B cell (primary cell): ENCODE data around the gene EFEMP1. TPM values are rescaled to one million over a fixed set of nuclear protein-coding genes. Genes with fewer than 3 reads are reported as not detected.

Experiments
- ATAC-seq: fragments of 200-7000 bp; cut with Tn5 transposase; one replicate; pipeline ENCODE4 v1.10.0; 2021; ENCODE audit warnings: low read depth, mild to moderate bottlenecking, moderate number of reproducible peaks, moderate library complexity
- CTCF ChIA-PET: fragments of 350-600 bp; sonication (Branson Sonifier 250); formaldehyde crosslinking; loops from one replicate; lab custom pipeline; 2021; ENCODE audit warnings: antibody characterized with exemption, inconsistent platforms; lab: Charles Lee
- POLR2A ChIA-PET: fragments of 350-600 bp; sonication (Branson Sonifier 250); formaldehyde crosslinking; loops from one replicate; lab custom pipeline; 2021; ENCODE audit warnings: antibody characterized with exemption; lab: Charles Lee
- DNase-seq: peaks from one replicate; pipeline ENCODE4 v3.0.0; 2013
- H2AFZ ChIP-seq: 2 replicates; pipeline ENCODE4 v1.6.1; 2012; ENCODE audit warnings: mild to moderate bottlenecking, low read depth, low read length; ENCODE audit not compliant: insufficient read depth, poor library complexity, severe bottlenecking
- H3K27ac ChIP-seq, 2 donors: 1 replicate in 1 of 2; 2 replicates in 1 of 2; pipeline ENCODE4 v1.5.1; 2012 to 2013; ENCODE audit warnings: low read length in 2 of 2, mild to moderate bottlenecking in 2 of 2, moderate library complexity in 1 of 2
- H3K27me3 ChIP-seq, 4 experiments: fragments of 200-600 bp in 1 of 4; sonication (generic) in 1 of 4; replicated peaks in 1 of 4; 1 replicate in 2 of 4; 2 replicates in 2 of 4; pipeline versions ENCODE4 v1.6.1 to v1.7.0; 2013 to 2016; ENCODE audit warnings: low read length in 3 of 4, mild to moderate bottlenecking in 2 of 4, mixed read lengths in 1 of 4, moderate library complexity in 1 of 4; ENCODE audit not compliant: insufficient read depth in 4 of 4, control insufficient read depth in 3 of 4; ENCODE audit errors: control extremely low read depth in 1 of 4
- H3K36me3 ChIP-seq, 2 experiments: replicated peaks in 1 of 2; 1 replicate in 1 of 2; 2 replicates in 1 of 2; pipeline versions ENCODE4 v1.6.1 to v1.7.1; 2013; ENCODE audit warnings: low read length in 1 of 2; ENCODE audit not compliant: insufficient read depth in 2 of 2, control insufficient read depth in 1 of 2; ENCODE audit errors: control extremely low read depth in 1 of 2, extremely low read depth in 1 of 2
- H3K4me1 ChIP-seq, 2 donors: fragments of 200-600 bp in 1 of 2; sonication (generic) in 1 of 2; 1 replicate in 1 of 2; 2 replicates in 1 of 2; pipeline versions ENCODE4 v1.5.1 to v1.6.1; 2013 to 2017; ENCODE audit warnings: low read length in 2 of 2; ENCODE audit not compliant: control insufficient read depth in 2 of 2, insufficient read depth in 2 of 2
- H3K4me2 ChIP-seq: replicated peaks from 2 replicates; pipeline ENCODE3; 2012; ENCODE audit warnings: mild to moderate bottlenecking, low read depth, low read length; ENCODE audit not compliant: poor library complexity, severe bottlenecking
- H3K4me3 ChIP-seq, 5 experiments: fragments of 200-600 bp in 1 of 5; sonication (generic) in 1 of 5; 1 replicate in 3 of 5; 2 replicates in 2 of 5; pipeline versions ENCODE4 v1.5.1 to v1.7.0; 2011 to 2016; ENCODE audit warnings: low read length in 4 of 5, mild to moderate bottlenecking in 4 of 5, low read depth in 2 of 5, control low read depth in 1 of 5, moderate library complexity in 1 of 5; ENCODE audit not compliant: insufficient read depth in 1 of 5; ENCODE audit errors: control extremely low read depth in 1 of 5, extremely low read depth in 1 of 5
- H3K79me2 ChIP-seq: fragments of 200-600 bp; sonication (generic); one replicate; pipeline ENCODE4 v1.6.0; 2016; ENCODE audit warnings: low read length; ENCODE audit not compliant: control insufficient read depth, insufficient read depth
- H3K9ac ChIP-seq: fragments of 200-600 bp; sonication (generic); 2 replicates; pipeline ENCODE4 v1.6.1; 2017; ENCODE audit warnings: mild to moderate bottlenecking, low read length, moderate library complexity
- H3K9me3 ChIP-seq, 3 donors: one replicate each; pipeline versions ENCODE4 v1.6.1 to v1.7.1; 2013; ENCODE audit warnings: low read length in 2 of 3; ENCODE audit not compliant: control insufficient read depth in 2 of 3, insufficient read depth in 1 of 3; ENCODE audit errors: control extremely low read depth in 1 of 3
- H4K20me1 ChIP-seq: 2 replicates; pipeline ENCODE4 v1.6.0; 2012; ENCODE audit warnings: mild to moderate bottlenecking, low read length; ENCODE audit not compliant: insufficient read depth, control insufficient read depth, poor library complexity, severe bottlenecking
- H3K27ac Mint-ChIP-seq: one replicate; pipeline ENCODE4 v1.8.0; 2021; ENCODE audit warnings: mixed read lengths
- H3K27me3 Mint-ChIP-seq: one replicate; pipeline ENCODE4 v1.8.0; 2021; ENCODE audit warnings: mixed read lengths
- H3K4me1 Mint-ChIP-seq: one replicate; pipeline ENCODE4 v1.8.0; 2021; ENCODE audit warnings: mixed read lengths
- H3K4me3 Mint-ChIP-seq: one replicate; pipeline ENCODE4 v1.8.0; 2021; ENCODE audit warnings: mixed read lengths
- H3K9me3 Mint-ChIP-seq: one replicate; pipeline ENCODE4 v1.8.0; 2022; ENCODE audit warnings: mixed read lengths; ENCODE audit not compliant: insufficient read depth
- CTCF ChIP-seq: fragments of 200-600 bp; IDR thresholded peaks from one replicate; pipeline ENCODE4 v1.8.0; 2022; ENCODE audit warnings: antibody characterized with exemption, mild to moderate bottlenecking
- EZH2 ChIP-seq: IDR thresholded peaks from 2 replicates; pipeline ENCODE4 v1.6.1; 2012; ENCODE audit warnings: borderline replicate concordance, low read depth, mild to moderate bottlenecking, moderate library complexity, low read length; ENCODE audit not compliant: insufficient read depth, poor library complexity, severe bottlenecking
- WGBS: methylation state at CpG from one replicate; pipeline ENCODE4 v1.1.5; 2013; ENCODE audit warnings: missing lambda C conversion rate; ENCODE audit not compliant: insufficient coverage; 5-methylcytosine and 5-hydroxymethylcytosine counted together
- intact Hi-C: fragments of 100-400 bp; cut with micrococcal nuclease; formaldehyde crosslinking; loops from one replicate; pipeline ENCODE4 v1.10.0; 2022
- polyA plus RNA-seq: library from polyadenylated mRNA; depleted of rRNA; stranded (reverse); fragments of >200 nt; gene quantifications from 2 replicates; pipeline ENCODE4 v1.2.3, GENCODE V29; 2012
- total RNA-seq, 2 donors: library from RNA; stranded (reverse); fragments of 120-200 nt in 1 of 2; gene quantifications; 1 replicate in 1 of 2; 2 replicates in 1 of 2; pipeline versions ENCODE4 v1.2.3 to v1.2.4, GENCODE V29; 2013 to 2022

The EFEMP1 gene
- total and polyA plus RNA-seq, 2 donors (not counting 1 experiment from before 2014, with no cell fraction given): not detected

DNA sequence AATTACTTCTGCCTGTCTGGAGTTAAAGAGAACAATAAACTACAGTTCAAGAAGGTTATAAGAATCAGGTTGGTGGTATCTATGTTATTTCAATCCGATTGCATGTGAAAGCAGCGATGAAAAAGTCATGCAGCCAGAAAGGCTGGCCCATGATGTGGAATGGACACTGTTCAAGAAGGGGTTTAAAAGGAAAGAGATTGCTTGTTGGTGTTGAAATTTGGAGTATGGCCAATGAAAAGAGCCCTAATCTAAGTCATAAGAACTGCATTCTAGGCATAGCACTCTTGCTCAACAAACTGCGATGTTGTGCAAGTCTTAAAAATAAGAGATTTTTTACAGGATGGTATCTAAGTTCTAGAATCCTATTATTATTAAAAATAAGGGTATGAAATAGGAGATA is 61.3 kb downstream of the EFEMP1 start:
- H2AFZ ChIP-seq: no peak overlapping the region
- ChIA-PET CTCF (no interaction called here), POLR2A (no interaction called here)
- peaks cover 0 to 3% (median 0%) of the 10 kb centered on the region in 4 experiments for H3K27me3 ChIP-seq
- H3K4me1 ChIP-seq: no peaks in the 10 kb centered on the region
- no peak overlapping the region for H3K9ac ChIP-seq
- Mint-ChIP-seq H3K9me3 (no peaks in the 10 kb centered on the region), H3K4me3 (no peak overlapping the region), H3K27ac (no peak overlapping the region), H3K27me3 (no peaks in the 10 kb centered on the region), H3K4me1 (no peaks in the 10 kb centered on the region)
- no peaks in the 10 kb centered on the region for H3K9me3 ChIP-seq
- H3K4me3 ChIP-seq: no peak overlapping the region
- ATAC-seq: no peak
- H4K20me1 ChIP-seq: no peaks in the 10 kb centered on the region
- no peak overlapping the region for H3K27ac ChIP-seq
- intact Hi-C loops: no loop called here
- TF ChIP-seq CTCF: no peak
- no peak for TF ChIP-seq EZH2
- no peaks in the 10 kb centered on the region for H3K36me3 ChIP-seq
- WGBS: 92% methylated on average over 2 of the region's 3 CpGs
- DNase-seq: no peak
- H3K4me2 ChIP-seq: no peak overlapping the region
- H3K79me2 ChIP-seq: no peaks in the 10 kb centered on the region

DNA sequence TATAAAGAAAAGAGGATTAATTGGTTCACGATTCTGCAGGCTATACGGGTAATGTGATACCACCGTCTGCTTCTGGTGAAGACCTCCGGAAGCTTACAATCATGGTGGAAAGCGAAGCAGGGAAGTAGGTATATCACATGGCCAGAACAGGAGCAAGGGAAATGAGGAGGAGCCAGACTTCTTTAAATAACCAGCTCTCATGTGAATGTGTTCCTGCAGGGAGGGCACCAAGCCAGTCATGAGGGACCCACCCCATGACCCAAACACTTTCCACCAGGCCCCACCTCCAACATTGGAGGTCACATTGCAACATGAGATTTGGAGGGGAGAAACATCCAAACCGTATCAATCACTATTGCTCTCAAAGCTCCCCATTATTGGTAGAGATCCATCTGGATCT is 61.8 kb downstream of the EFEMP1 start:
- ChIA-PET CTCF (no interaction called here), POLR2A (no interaction called here)
- H3K27ac ChIP-seq: no peak overlapping the region
- TF ChIP-seq EZH2 (no peak), CTCF (no peak)
- WGBS: 97% methylated on average over 5 of the region's 6 CpGs
- H3K4me3 ChIP-seq: no peak overlapping the region
- H3K27me3 ChIP-seq: peaks cover 0 to 3% (median 0%) of the 10 kb centered on the region in 4 experiments
- H3K9me3 ChIP-seq: no peaks in the 10 kb centered on the region
- no peaks in the 10 kb centered on the region for H3K79me2 ChIP-seq
- Mint-ChIP-seq H3K4me1 (no peaks in the 10 kb centered on the region), H3K4me3 (no peak overlapping the region), H3K27ac (no peak overlapping the region), H3K9me3 (no peaks in the 10 kb centered on the region), H3K27me3 (no peaks in the 10 kb centered on the region)
- H4K20me1 ChIP-seq: no peaks in the 10 kb centered on the region
- DNase-seq: no peak
- ATAC-seq: no peak
- no peak overlapping the region for H3K4me2 ChIP-seq
- no peak overlapping the region for H2AFZ ChIP-seq
- no peak overlapping the region for H3K9ac ChIP-seq
- H3K36me3 ChIP-seq: no peaks in the 10 kb centered on the region
- intact Hi-C loops: no loop called here
- no peaks in the 10 kb centered on the region for H3K4me1 ChIP-seq
